HG03025 (cell line): Measurements from ENCODE around the gene MCTP1.

Source experiments
- ATAC-seq: cut with Tn5 transposase; IDR thresholded peaks from one replicate; pipeline ENCODE4 v1.9.1; 2021; ENCODE audit warnings: mild to moderate bottlenecking, moderate library complexity; ENCODE audit not compliant: unreplicated experiment, low FRiP score

MCTP1 gene

GRCh38 chr5:94691291-94691690 is 593.6 kb downstream of the MCTP1 start:
- no peak for ATAC-seq

GRCh38 chr5:94690778-94691177 is 594.1 kb downstream of the MCTP1 start:
- ATAC-seq, result no peak

- ATAC-seq, result no peak
Observed at GRCh38 chr5:94689908-94690307, 595.0 kb downstream of the MCTP1 start.

- no peak for ATAC-seq
Observed at GRCh38 chr5:94682814-94683520, 601.9 kb downstream of the MCTP1 start.

GRCh38 chr5:94675965-94676618 is 608.8 kb downstream of the MCTP1 start:
- no peak for ATAC-seq

- no peak for ATAC-seq
Observed at GRCh38 chr5:94674490-94675382, 610.2 kb downstream of the MCTP1 start.

GRCh38 chr5:94672746-94673145 is 612.1 kb downstream of the MCTP1 start:
- ATAC-seq, result no peak

GRCh38 chr5:94670726-94671125 is 614.2 kb downstream of the MCTP1 start:
- ATAC-seq, result no peak

GRCh38 chr5:94667937-94668336 is 617.0 kb downstream of the MCTP1 start:
- ATAC-seq, result no peak

- no peak for ATAC-seq
Observed at GRCh38 chr5:94661086-94661485, 623.8 kb downstream of the MCTP1 start.

GRCh38 chr5:94660506-94660905 is 624.4 kb downstream of the MCTP1 start:
- ATAC-seq, result no peak

- ATAC-seq, result no peak
Observed at GRCh38 chr5:94658272-94658671, 626.6 kb downstream of the MCTP1 start.
